NB4 (cell line): ENCODE data around the gene ABHD12.

Experiments
- POLR2A ChIP-seq: IDR thresholded peaks from 2 replicates; pipeline ENCODE4 v1.6.1; 2011; ENCODE audit warnings: mild to moderate bottlenecking; ENCODE audit not compliant: insufficient read length; ENCODE audit errors: extremely low read depth
- TF ChIP-seq, protein P1 (sequence below): IDR thresholded peaks from one replicate; pipeline ENCODE4 v1.5.1; 2012; ENCODE audit warnings: low read depth, low read length

DNA sequence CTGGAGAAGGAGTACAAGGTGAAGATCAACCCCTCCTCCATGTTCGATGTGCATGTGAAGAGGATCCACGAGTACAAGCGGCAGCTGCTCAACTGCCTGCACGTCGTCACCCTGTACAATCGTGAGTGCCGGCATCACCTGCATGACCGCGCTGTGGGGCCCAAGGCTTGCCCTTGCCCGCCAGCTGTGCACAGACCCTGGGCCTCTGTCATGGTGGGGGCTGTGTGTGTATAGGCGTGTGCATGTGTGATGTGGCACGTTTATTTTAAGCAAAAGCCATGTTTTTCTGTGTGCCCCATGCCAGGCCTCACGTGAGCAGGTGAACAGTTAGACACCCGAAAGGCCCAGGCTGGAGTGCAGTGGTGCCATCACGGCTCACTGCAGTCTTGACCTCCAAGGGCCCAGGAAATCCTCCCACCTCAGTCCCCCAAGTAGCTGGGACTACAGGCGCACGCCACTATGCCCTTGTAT is 106.5 kb downstream of the ABHD12 start:
- TF ChIP-seq, protein P1, sequence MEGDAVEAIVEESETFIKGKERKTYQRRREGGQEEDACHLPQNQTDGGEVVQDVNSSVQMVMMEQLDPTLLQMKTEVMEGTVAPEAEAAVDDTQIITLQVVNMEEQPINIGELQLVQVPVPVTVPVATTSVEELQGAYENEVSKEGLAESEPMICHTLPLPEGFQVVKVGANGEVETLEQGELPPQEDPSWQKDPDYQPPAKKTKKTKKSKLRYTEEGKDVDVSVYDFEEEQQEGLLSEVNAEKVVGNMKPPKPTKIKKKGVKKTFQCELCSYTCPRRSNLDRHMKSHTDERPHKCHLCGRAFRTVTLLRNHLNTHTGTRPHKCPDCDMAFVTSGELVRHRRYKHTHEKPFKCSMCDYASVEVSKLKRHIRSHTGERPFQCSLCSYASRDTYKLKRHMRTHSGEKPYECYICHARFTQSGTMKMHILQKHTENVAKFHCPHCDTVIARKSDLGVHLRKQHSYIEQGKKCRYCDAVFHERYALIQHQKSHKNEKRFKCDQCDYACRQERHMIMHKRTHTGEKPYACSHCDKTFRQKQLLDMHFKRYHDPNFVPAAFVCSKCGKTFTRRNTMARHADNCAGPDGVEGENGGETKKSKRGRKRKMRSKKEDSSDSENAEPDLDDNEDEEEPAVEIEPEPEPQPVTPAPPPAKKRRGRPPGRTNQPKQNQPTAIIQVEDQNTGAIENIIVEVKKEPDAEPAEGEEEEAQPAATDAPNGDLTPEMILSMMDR = no peak
- TF ChIP-seq POLR2A = no peak
